K562 (cell line): Measurements from ENCODE around the gene TRAK1. TPM values are rescaled to one million over a fixed set of nuclear protein-coding genes. Genes with fewer than 3 reads are reported as not detected.

Experiments
- CBX1 ChIP-seq: sonication (generic); IDR thresholded peaks from 2 replicates; pipeline ENCODE4 v1.6.1; 2016; ENCODE audit warnings: antibody characterized with exemption, low read depth, mild to moderate bottlenecking
- MIER1 ChIP-seq: fragments of 450-650 bp; IDR thresholded peaks from 2 replicates; pipeline ENCODE4 v1.6.1; 2016; ENCODE audit warnings: antibody characterized with exemption, mild to moderate bottlenecking, low read depth
- REST ChIP-seq, 2 experiments: fragments of 450-650 bp; formaldehyde crosslinking in 1 of 2; IDR thresholded peaks; 2 replicates each; pipeline versions ENCODE4 v1.4.0 to v1.6.1; 2014 to 2020; ENCODE audit warnings: mild to moderate bottlenecking in 2 of 2, borderline replicate concordance in 1 of 2, low read depth in 1 of 2
- RFX5 ChIP-seq: IDR thresholded peaks from 2 replicates; pipeline ENCODE4 v1.6.1; 2011; ENCODE audit warnings: low read depth, mild to moderate bottlenecking, improper control_type of control experiment, low read length
- ZNF551 ChIP-seq: fragments of 250-450 bp; sonication (Bioruptor Pico); IDR thresholded peaks from 2 replicates; pipeline ENCODE4 v1.5.0; 2021; ENCODE audit warnings: mild to moderate bottlenecking, moderate library complexity
- polyA plus RNA-seq, 8 experiments: library from polyadenylated mRNA; depleted of rRNA in 4 of 8; stranded (reverse) in 5 of 8; unstranded in 3 of 8; fragments of >200 nt; fragmentation: Nextera tagmentation in 2 of 8; fragmentation: Illumina TruSeq in 1 of 8; extraction: Ambion mirVana in 2 of 8; extraction: Trizol in 1 of 8; gene quantifications; 2 replicates each; pipeline versions ENCODE4 v1.2.1 to v1.2.3, GENCODE V29; 2011 to 2014; ENCODE audit warnings: inconsistent platforms in 1 of 8, missing spikeins in 1 of 8
- total RNA-seq, 7 experiments: library from RNA; depleted of rRNA in 6 of 7; stranded (reverse); fragments of >200 nt in 6 of 7; fragmentation: Illumina TruSeq in 2 of 7; extraction: Trizol in 2 of 7; gene quantifications; 2 replicates each; pipeline versions ENCODE4 v1.2.1 to v1.2.3, GENCODE V29; 2011 to 2021; ENCODE audit warnings: low replicate concordance in 1 of 7

TRAK1 gene
- total and polyA plus RNA-seq, 9 of the 15 experiments (the other 6 are each of a cell fraction or from before 2014, with no cell fraction given), result 5.3 to 28.5 (median 17.5) TPM

GRCh38 chr3:42148982-42149432 lies 57.9 kb downstream of the TRAK1 start (continued):
- TF ChIP-seq REST (IDR thresholded peaks at IDR 0.05; ENCODE audit: borderline replicate concordance), result peak; percentile 99
- peak; percentile 92 for TF ChIP-seq REST (CRISPR knock-in tag; IDR thresholded peaks at IDR 0.05; ENCODE audit: low read depth)
- TF ChIP-seq ZNF551 (CRISPR knock-in tag), result no peak
- TF ChIP-seq CBX1, result no peak
- no peak for TF ChIP-seq RFX5
- peak; percentile 92 for TF ChIP-seq MIER1
- TF ChIP-seq, all 486 proteins: peak for 31
